GM12864 (cell line): Measurements from ENCODE around the gene TENT5C.

Source experiments
- DNase-seq: peaks from one replicate; pipeline ENCODE4 v3.0.0-alpha.2; 2011; ENCODE audit warnings: low read depth
- H3K4me3 ChIP-seq: 2 replicates; pipeline ENCODE4 v1.5.1; 2011; ENCODE audit warnings: mild to moderate bottlenecking, low read depth, low read length, control low read depth
- CTCF ChIP-seq: IDR thresholded peaks from 2 replicates; pipeline ENCODE4 v1.5.1; 2011; ENCODE audit warnings: low read depth, mild to moderate bottlenecking, moderate library complexity, low read length, control low read depth, inconsistent platforms; ENCODE audit errors: missing control alignments

The TENT5C gene

GRCh38 chr1:117566556-117566955 lies 39.3 kb upstream of the TENT5C start:
- no peak for DNase-seq
- H3K4me3 ChIP-seq = no peak overlapping the region
- no peak for TF ChIP-seq CTCF

- H3K4me3 ChIP-seq = no peak overlapping the region
- DNase-seq = no peak
- TF ChIP-seq CTCF = no peak
These were observed 38.4 kb upstream of the TENT5C start for GRCh38 chr1:117567435-117567834.

GRCh38 chr1:117567976-117568375 lies 37.9 kb upstream of the TENT5C start:
- TF ChIP-seq CTCF = no peak
- DNase-seq = no peak
- no peak overlapping the region for H3K4me3 ChIP-seq

- no peak for DNase-seq
- TF ChIP-seq CTCF = no peak
- H3K4me3 ChIP-seq = no peak overlapping the region
These were observed 36.8 kb upstream of the TENT5C start for GRCh38 chr1:117568999-117569398.

GRCh38 chr1:117569856-117570255 lies 36.0 kb upstream of the TENT5C start:
- no peak for TF ChIP-seq CTCF
- no peak overlapping the region for H3K4me3 ChIP-seq
- DNase-seq = no peak

GRCh38 chr1:117570988-117571409 lies 34.8 kb upstream of the TENT5C start:
- DNase-seq = no peak
- H3K4me3 ChIP-seq = no peak overlapping the region

More at GRCh38 chr1:117570988-117571409, 34.8 kb upstream of the TENT5C start:
- TF ChIP-seq CTCF = no peak
